Mucosa of descending colon (tissue), 3 donors: ENCODE measurements around the gene FOXP1. TPM values are rescaled to one million over a fixed set of nuclear protein-coding genes. Genes with fewer than 3 reads are reported as not detected.

Experiments used
- ATAC-seq: fragments of 200-7000 bp; cut with Tn5 transposase; one replicate; pipeline ENCODE4 v1.9.1; 2020; ENCODE audit warnings: mild to moderate bottlenecking, moderate library complexity
- DNase-seq, 3 donors: peaks; one replicate each; pipeline ENCODE4 v3.0.0-alpha.2; 2020
- H3K36me3 ChIP-seq: fragments of 200-600 bp; one replicate; pipeline ENCODE4 v1.8.0; 2021; ENCODE audit warnings: low read depth, mild to moderate bottlenecking
- H3K4me1 ChIP-seq: fragments of 200-600 bp; one replicate; pipeline ENCODE4 v1.8.0; 2021; ENCODE audit warnings: low read depth, mild to moderate bottlenecking
- H3K4me3 ChIP-seq: fragments of 200-600 bp; one replicate; pipeline ENCODE4 v1.8.0; 2021; ENCODE audit warnings: mild to moderate bottlenecking
- H3K9me3 ChIP-seq: fragments of 200-600 bp; one replicate; pipeline ENCODE4 v1.8.0; 2021; ENCODE audit warnings: mild to moderate bottlenecking
- CTCF ChIP-seq: fragments of 200-600 bp; IDR thresholded peaks from one replicate; pipeline ENCODE4 v1.8.0; 2022; ENCODE audit warnings: antibody characterized with exemption, mild to moderate bottlenecking
- intact Hi-C, 2 donors: fragments of 100-400 bp; cut with DNase I in 1 of 2; cut with micrococcal nuclease in 1 of 2; formaldehyde crosslinking; loops; one replicate each; pipeline versions ENCODE4 v1.11.0 to v1.11.1; 2022; cut with DNase I, micrococcal nuclease
- total RNA-seq, 3 donors: library from RNA; stranded (reverse); fragmentation: NEBNext Ultra II Directional in 2 of 3; extraction: Animal tissue kit (Norgen Biotek cat#: 25700) in 2 of 3; gene quantifications; one replicate each; pipeline versions ENCODE4 v1.2.1 to v1.2.4, GENCODE V29; 2021 to 2023
- donor health status: DM: no; HTN: no; CAD: no; lungs with moderate emphysema.
- donor health status: DM: no; HTN: no; CAD: no.
- donor health status: DM: no; HTN: yes; CAD: no.

The FOXP1 gene
- total RNA-seq, 3 donors from 2014 or later: 133 to 217 (median 214) TPM

GRCh38 chr3:71101014-71101413 is 482.5 kb downstream of the FOXP1 start:
- Histone ChIP-seq H3K4me3 (no peak overlapping the region), H3K36me3 (no peaks in the 10 kb centered on the region), H3K4me1 (peaks cover 30% of the 10 kb centered on the region), H3K9me3 (no peaks in the 10 kb centered on the region)
- ATAC-seq: no peak
- intact Hi-C loops: no loop called here
- no peak for DNase-seq
- TF ChIP-seq CTCF: no peak

GRCh38 chr3:71099997-71100719 is 483.4 kb downstream of the FOXP1 start:
- intact Hi-C loops: no loop called here
- Histone ChIP-seq H3K4me3 (no peak overlapping the region), H3K36me3 (no peaks in the 10 kb centered on the region), H3K9me3 (no peaks in the 10 kb centered on the region), H3K4me1 (peaks cover 30% of the 10 kb centered on the region)
- TF ChIP-seq CTCF: no peak
- DNase-seq (no peak), ATAC-seq (no peak)

DNA sequence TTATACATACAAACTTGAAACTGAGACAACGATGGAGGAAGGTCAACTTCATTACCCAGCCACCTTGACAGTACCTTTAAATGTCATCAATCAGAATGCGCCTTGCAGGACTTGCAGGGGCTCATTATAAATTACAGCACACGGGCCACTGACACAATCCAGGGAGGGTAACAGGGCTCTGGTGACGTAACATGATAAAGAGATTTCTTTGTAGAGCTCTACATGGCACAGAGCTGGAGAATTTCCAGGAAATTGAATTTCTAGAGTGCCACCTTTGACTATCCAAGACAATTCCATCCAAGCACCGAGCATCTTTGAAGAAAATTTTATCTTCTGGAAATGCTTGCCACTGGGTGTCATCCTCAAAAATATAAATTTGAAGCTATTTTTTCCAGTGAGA is 486.0 kb downstream of the FOXP1 start:
- no peak for TF ChIP-seq CTCF
- no peaks in the 10 kb centered on the region for H3K9me3 ChIP-seq
- no peak overlapping the region for H3K4me3 ChIP-seq
- no peaks in the 10 kb centered on the region for H3K36me3 ChIP-seq
- H3K4me1 ChIP-seq: peaks cover 15% of the 10 kb centered on the region
- no peak for ATAC-seq
- intact Hi-C loops: no loop called here
- no peak for DNase-seq

- H3K4me1 ChIP-seq: peaks cover 5% of the 10 kb centered on the region
- ATAC-seq (no peak), DNase-seq (no peak)
- no peak overlapping the region for H3K4me3 ChIP-seq
- intact Hi-C loops: no loop called here
- H3K36me3 ChIP-seq: no peaks in the 10 kb centered on the region
- no peaks in the 10 kb centered on the region for H3K9me3 ChIP-seq
- TF ChIP-seq CTCF: no peak
Measured at GRCh38 chr3:71095511-71096291, 487.8 kb downstream of the FOXP1 start.

DNA sequence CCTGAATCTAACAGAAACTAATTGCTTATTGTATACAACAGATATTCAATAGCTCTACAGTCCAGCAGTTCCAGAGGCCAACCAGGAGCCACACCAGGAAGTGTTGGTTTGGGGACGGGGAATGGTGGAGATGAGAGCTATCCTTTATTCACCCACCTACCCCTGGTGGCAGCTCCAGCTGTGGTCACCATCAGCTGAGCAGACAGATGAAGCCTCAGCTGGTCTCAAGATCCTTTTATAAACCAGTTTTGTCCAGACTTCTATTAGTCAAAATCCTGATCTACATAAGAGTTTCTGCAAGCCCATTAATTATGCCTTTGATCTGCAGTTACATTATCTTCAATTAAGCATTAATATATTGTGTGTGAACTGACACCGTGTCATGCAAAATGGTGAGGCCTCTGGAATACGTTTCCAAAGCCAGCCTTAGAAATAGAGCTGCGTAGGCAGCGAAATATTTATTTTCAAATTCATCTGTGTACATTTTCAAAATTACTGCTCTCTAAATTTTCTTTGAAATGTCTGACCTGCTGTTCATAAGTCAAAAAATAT is 488.8 kb downstream of the FOXP1 start:
- no peak for TF ChIP-seq CTCF
- Histone ChIP-seq H3K9me3 (no peaks in the 10 kb centered on the region), H3K4me1 (peaks cover 1% of the 10 kb centered on the region), H3K36me3 (no peaks in the 10 kb centered on the region), H3K4me3 (no peak overlapping the region)
- ATAC-seq (no peak), DNase-seq (no peak)
- intact Hi-C loops: no loop called here
